ENCODE data around the gene ASRGL1. TPM values are rescaled to one million over a fixed set of nuclear protein-coding genes. Genes with fewer than 3 reads are reported as not detected.

The ASRGL1 gene
- polyA plus RNA-seq, 1 experiment = 0.61 TPM

DNA sequence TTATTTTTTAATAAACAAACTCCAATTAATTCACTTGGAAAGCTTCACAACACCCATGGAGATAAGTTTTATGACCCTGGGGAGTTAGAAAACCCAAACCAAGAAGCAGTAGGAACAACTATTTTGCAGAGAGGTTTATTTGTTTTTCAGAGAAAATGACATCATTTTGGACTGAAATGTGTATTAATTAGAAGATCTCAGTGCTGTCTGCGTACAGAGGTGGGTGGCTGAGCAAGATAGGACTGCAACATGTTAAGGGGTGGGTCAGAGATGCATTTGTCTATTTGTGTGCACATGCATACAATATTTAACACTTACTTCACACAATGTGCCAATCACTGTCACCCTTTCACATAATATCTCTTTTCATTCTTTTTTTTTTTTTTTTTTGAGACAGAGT, 82.7 kb downstream of the ASRGL1 start:
- H3K4me3 ChIP-seq (ENCODE audit: low read depth, low read length) = no peak overlapping the region
- POLR2A ChIA-PET = no interaction called here
- H3K27me3 ChIP-seq (ENCODE audit: control insufficient read depth, insufficient read depth, low read length) = no peaks in the 10 kb centered on the region
- DNase-seq (ENCODE audit: low read depth, low spot score) = no peak
- TF ChIP-seq CTCF (IDR thresholded peaks at IDR 0.05; ENCODE audit: low read depth, low read length) = no peak
- H3K9me3 ChIP-seq (ENCODE audit: control insufficient read depth, insufficient read depth, low read length) = no peaks in the 10 kb centered on the region
- no peak overlapping the region for H3K27ac ChIP-seq (ENCODE audit: low read depth, low read length)
- CTCF ChIA-PET = interaction anchor here (1.8 to 7.4 kb wide), 4 partner anchors 25 to 141 kb away, joined by 11 to 137 read pairs (median 14); no protein-coding TSS in a partner anchor

DNA sequence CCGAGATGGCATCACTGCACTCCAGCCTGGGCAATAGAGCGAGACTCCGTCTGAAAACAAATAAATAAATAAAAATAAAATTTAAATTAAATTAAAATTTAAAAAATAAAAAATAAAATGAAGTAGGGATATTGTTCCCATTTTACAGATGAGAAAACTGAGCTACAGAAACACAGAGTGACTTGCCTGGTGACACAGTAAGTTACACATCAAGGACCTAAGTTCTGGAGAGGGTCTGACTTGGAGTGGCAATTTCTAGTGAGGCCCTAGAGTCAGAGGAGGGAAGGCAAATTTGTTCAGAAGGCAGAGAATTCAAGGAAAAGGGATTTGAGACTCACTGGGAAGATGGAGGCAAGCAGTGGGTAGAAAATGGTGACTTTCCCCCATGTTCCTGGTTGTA, 83.6 kb downstream of the ASRGL1 start:
- no peaks in the 10 kb centered on the region for H3K9me3 ChIP-seq (ENCODE audit: control insufficient read depth, insufficient read depth, low read length)
- no peak overlapping the region for H3K27ac ChIP-seq (ENCODE audit: low read depth, low read length)
- H3K27me3 ChIP-seq (ENCODE audit: control insufficient read depth, insufficient read depth, low read length) = no peaks in the 10 kb centered on the region
- no peak overlapping the region for H3K4me3 ChIP-seq (ENCODE audit: low read depth, low read length)
- ChIA-PET POLR2A (no interaction called here), CTCF (interaction anchor here (3.3 to 7.4 kb wide), 2 partner anchors 122 to 140 kb away, joined by 12 to 137 read pairs; no protein-coding TSS in a partner anchor)
- TF ChIP-seq CTCF (IDR thresholded peaks at IDR 0.05; ENCODE audit: low read depth, low read length) = no peak
- DNase-seq (ENCODE audit: low read depth, low spot score) = no peak

- POLR2A ChIA-PET = interaction anchor here (0.6 kb wide), 1 partner anchor 460 kb away, joined by 4 read pairs; no protein-coding TSS in a partner anchor
- no peak for TF ChIP-seq CTCF (IDR thresholded peaks at IDR 0.05; ENCODE audit: low read depth, low read length)
- no peaks in the 10 kb centered on the region for H3K27me3 ChIP-seq (ENCODE audit: control insufficient read depth, insufficient read depth, low read length)
- no peak for DNase-seq (ENCODE audit: low read depth, low spot score)
- H3K27ac ChIP-seq (ENCODE audit: low read depth, low read length) = no peak overlapping the region
- CTCF ChIA-PET = interaction anchor here (1.2 to 7.4 kb wide), 8 partner anchors 27 to 170 kb away, joined by 3 to 137 read pairs (median 8); no protein-coding TSS in a partner anchor
- H3K4me3 ChIP-seq (ENCODE audit: low read depth, low read length) = no peak overlapping the region
- H3K9me3 ChIP-seq (ENCODE audit: control insufficient read depth, insufficient read depth, low read length) = no peaks in the 10 kb centered on the region
Measured at GRCh38 chr11:62421996-62422395, 84.7 kb downstream of the ASRGL1 start.

DNA sequence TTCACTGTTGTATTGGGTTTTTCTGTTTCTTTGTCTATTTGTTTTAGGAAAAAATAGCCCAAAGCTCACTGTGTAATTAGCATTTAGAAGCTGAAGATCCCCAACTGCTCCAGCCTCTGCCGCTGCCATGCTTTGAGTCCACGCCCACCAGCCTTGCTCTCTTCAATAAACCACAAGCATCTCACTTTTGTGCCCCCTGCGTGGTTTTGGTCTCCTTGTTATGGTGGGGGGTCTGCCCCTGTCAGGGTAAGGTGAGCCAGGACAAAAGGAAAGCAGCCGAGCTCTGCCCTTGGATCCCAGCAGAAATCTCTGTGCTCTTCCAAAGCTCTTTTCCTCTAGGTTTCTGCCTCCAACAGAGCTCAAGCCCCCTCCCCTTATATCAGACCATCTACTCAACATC, 85.8 kb downstream of the ASRGL1 start:
- no peak for TF ChIP-seq CTCF (IDR thresholded peaks at IDR 0.05; ENCODE audit: low read depth, low read length)
- Histone ChIP-seq H3K4me3 (ENCODE audit: low read depth, low read length) (no peak overlapping the region), H3K27me3 (ENCODE audit: control insufficient read depth, insufficient read depth, low read length) (no peaks in the 10 kb centered on the region), H3K9me3 (ENCODE audit: control insufficient read depth, insufficient read depth, low read length) (no peaks in the 10 kb centered on the region), H3K27ac (ENCODE audit: low read depth, low read length) (no peak overlapping the region)
- POLR2A ChIA-PET = interaction anchor here (0.6 kb wide), 2 partner anchors 42 to 90 kb away, joined by 3 read pairs; no protein-coding TSS in a partner anchor
- CTCF ChIA-PET = interaction anchor here (1.2 to 7.4 kb wide), 10 partner anchors 9 to 169 kb away, joined by 3 to 137 read pairs (median 12); no protein-coding TSS in a partner anchor
- DNase-seq (ENCODE audit: low read depth, low spot score) = no peak

DNA sequence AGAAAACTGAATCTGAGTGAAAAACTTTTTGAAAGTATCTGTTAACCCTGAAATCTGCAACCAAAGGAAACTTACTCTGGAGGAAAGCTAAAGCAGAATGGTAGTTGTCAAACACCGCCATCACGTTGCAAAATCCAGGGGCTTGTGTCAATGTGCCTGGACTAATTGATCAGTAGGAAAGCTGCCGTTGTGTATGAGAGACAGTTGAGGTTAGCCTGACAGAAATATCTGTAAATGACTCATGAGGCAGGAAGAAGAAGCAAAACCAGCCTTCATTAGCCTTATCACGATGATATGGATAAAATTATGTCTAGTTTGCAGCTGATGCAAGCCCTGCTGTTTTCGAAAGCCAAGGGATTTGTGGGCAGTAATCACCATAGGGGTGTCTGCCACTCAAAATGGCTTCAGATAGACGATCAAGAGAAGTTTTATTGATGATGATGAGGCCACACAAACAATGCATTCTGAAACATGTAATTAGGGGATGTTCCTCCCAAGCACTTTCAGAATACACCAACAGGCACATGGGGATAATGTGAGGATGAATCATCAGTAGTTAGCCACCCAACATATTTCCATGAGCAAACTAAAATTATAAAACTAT, 90.5 kb downstream of the ASRGL1 start:
- no peak for DNase-seq (ENCODE audit: low read depth, low spot score)
- TF ChIP-seq CTCF (IDR thresholded peaks at IDR 0.05; ENCODE audit: low read depth, low read length) = no peak
- Histone ChIP-seq H3K4me3 (ENCODE audit: low read depth, low read length) (no peak overlapping the region), H3K27me3 (ENCODE audit: control insufficient read depth, insufficient read depth, low read length) (no peaks in the 10 kb centered on the region), H3K27ac (ENCODE audit: low read depth, low read length) (peak overlapping the region; percentile 80), H3K9me3 (ENCODE audit: control insufficient read depth, insufficient read depth, low read length) (no peaks in the 10 kb centered on the region)
- ChIA-PET CTCF (interaction anchor here (2.4 to 7.4 kb wide), 2 partner anchors 116 to 133 kb away, joined by 7 to 137 read pairs; no protein-coding TSS in a partner anchor), POLR2A (interaction anchor here (1.1 kb wide), 1 partner anchor 115 kb away, joined by 4 read pairs; no protein-coding TSS in a partner anchor)

Measured in AG04450 (cell line).